Fibroblast of mammary gland (primary cell): Measurements from ENCODE around the gene GRIP1.

Source experiments
- DNase-seq: peaks from one replicate; pipeline ENCODE4 v3.0.0-alpha.2; 2010; ENCODE audit warnings: low read depth
- H3K4me3 ChIP-seq: 2 replicates; pipeline ENCODE4 v1.5.1; 2011; ENCODE audit warnings: low read depth, mild to moderate bottlenecking, low read length, moderate library complexity; ENCODE audit not compliant: control insufficient read depth
- CTCF ChIP-seq: conservative IDR thresholded peaks from 2 replicates; pipeline ENCODE4 v1.5.1; 2011; ENCODE audit warnings: low read depth, low read length, inconsistent platforms; ENCODE audit not compliant: control insufficient read depth, insufficient read depth

GRIP1 gene

GRCh38 chr12:66497008-66497897 lies 181.6 kb downstream of the GRIP1 start:
- no peak overlapping the region for H3K4me3 ChIP-seq
- DNase-seq = no peak
- TF ChIP-seq CTCF = no peak

- no peak for DNase-seq
- no peak for TF ChIP-seq CTCF
- no peak overlapping the region for H3K4me3 ChIP-seq
These were observed 182.3 kb downstream of the GRIP1 start for GRCh38 chr12:66496595-66496994.

GRCh38 chr12:66495709-66496108 lies 183.2 kb downstream of the GRIP1 start:
- no peak for DNase-seq
- no peak overlapping the region for H3K4me3 ChIP-seq
- no peak for TF ChIP-seq CTCF

- H3K4me3 ChIP-seq = no peak overlapping the region
- TF ChIP-seq CTCF = no peak
- DNase-seq = no peak
These were observed 185.1 kb downstream of the GRIP1 start for GRCh38 chr12:66493819-66494218.

GRCh38 chr12:66491853-66492252 lies 187.0 kb downstream of the GRIP1 start:
- H3K4me3 ChIP-seq = no peak overlapping the region
- no peak for TF ChIP-seq CTCF
- no peak for DNase-seq

GRCh38 chr12:66482351-66483203 lies 196.3 kb downstream of the GRIP1 start:
- no peak for DNase-seq
- TF ChIP-seq CTCF = no peak
- no peak overlapping the region for H3K4me3 ChIP-seq
